SK-N-MC (cell line): ENCODE measurements around the gene SPINK8.

Experiments used
- DNase-seq: peaks from one replicate; pipeline ENCODE4 v3.0.0-alpha.2; 2011; ENCODE audit warnings: low read depth, low spot score
- H3K27ac ChIP-seq: fragments of 200-600 bp; sonication (generic); 2 replicates; pipeline ENCODE4 v1.5.1; 2016; ENCODE audit warnings: mixed run types
- H3K36me3 ChIP-seq: fragments of 200-600 bp; sonication (generic); 2 replicates; pipeline ENCODE4 v1.6.1; 2017; ENCODE audit warnings: antibody characterized with exemption, low read length, mixed read lengths; ENCODE audit not compliant: insufficient read depth
- H3K4me3 ChIP-seq: fragments of 200-600 bp; sonication (generic); 2 replicates; pipeline ENCODE4 v1.5.1; 2016
- H3K9ac ChIP-seq: fragments of 200-600 bp; sonication (generic); 2 replicates; pipeline ENCODE4 v1.8.0; 2017; ENCODE audit warnings: mixed run types, mixed read lengths; ENCODE audit not compliant: insufficient read length
- H3K9me3 ChIP-seq: fragments of 200-600 bp; sonication (generic); 2 replicates; pipeline ENCODE4 v1.6.1; 2017; ENCODE audit warnings: low read depth, mild to moderate bottlenecking, antibody characterized with exemption, low read length, moderate library complexity, mixed read lengths
- EZH2 ChIP-seq: fragments of 200-600 bp; sonication (generic); IDR thresholded peaks from one replicate; pipeline ENCODE4 v1.6.1; 2017; ENCODE audit warnings: antibody characterized with exemption
- FOXP2 ChIP-seq: optimal IDR thresholded peaks from 2 replicates; pipeline ENCODE3; 2011; ENCODE audit warnings: mild to moderate bottlenecking, moderate library complexity; ENCODE audit not compliant: insufficient read depth; ENCODE audit errors: extremely low read length, control extremely low read depth
- POLR2AphosphoS5 ChIP-seq: IDR thresholded peaks from 2 replicates; pipeline ENCODE4 v1.6.1; 2012; ENCODE audit warnings: mild to moderate bottlenecking, low read depth, low read length, borderline replicate concordance

The SPINK8 gene

DNA sequence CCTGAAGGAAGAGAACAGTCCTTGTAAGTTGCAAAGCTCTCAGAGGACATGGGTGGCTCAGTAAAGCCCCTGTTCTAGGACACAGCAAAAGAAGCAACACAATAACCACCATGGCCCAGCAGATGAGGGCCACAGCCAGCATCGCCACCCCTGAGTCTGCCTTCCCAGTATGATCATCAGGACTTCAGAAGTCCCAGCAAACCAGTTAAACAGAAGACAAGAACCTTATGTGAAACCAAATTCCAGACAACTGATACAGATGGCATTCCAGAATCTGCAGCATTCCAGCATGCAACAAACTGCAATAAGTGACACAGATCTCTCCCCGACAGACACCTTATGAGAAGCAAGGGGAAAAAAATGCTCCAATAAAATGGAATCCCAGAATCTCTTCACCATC lies 30.4 kb downstream of the SPINK8 start:
- H3K9me3 ChIP-seq = no peaks in the 10 kb centered on the region
- H3K27ac ChIP-seq = no peak overlapping the region
- no peaks in the 10 kb centered on the region for H3K36me3 ChIP-seq
- no peak for DNase-seq
- TF ChIP-seq FOXP2 = no peak
- no peak for TF ChIP-seq EZH2
- TF ChIP-seq POLR2AphosphoS5 = no peak; the same call in 1 of the 2 replicates
- no peak overlapping the region for H3K9ac ChIP-seq
- H3K4me3 ChIP-seq = no peak overlapping the region

DNA sequence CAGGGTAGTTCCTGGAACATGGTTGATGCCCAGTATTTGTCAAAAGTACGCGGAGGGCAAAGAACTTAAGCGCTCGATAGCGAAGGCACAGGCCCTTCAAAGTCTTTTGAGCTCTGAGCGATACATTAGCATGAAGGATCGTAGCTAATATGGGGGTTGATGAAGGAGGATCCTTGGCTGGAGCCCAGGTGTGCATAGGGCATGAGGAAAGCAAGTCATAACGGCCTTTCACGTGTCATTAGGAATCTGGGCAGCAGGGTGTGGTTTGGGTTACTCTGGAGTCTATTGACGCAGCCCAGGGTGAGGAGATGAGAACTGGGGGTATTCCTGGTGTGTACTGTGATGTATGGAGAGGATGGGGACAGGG lies 31.7 kb downstream of the SPINK8 start:
- H3K27ac ChIP-seq = peak overlapping the region; percentile 74; the same call in 1 of the 2 replicates
- no peak for TF ChIP-seq EZH2
- TF ChIP-seq FOXP2 = no peak
- no peak for TF ChIP-seq POLR2AphosphoS5
- H3K9ac ChIP-seq = peak overlapping the region; percentile 87
- peak overlapping the region; percentile 84 for H3K4me3 ChIP-seq
- no peaks in the 10 kb centered on the region for H3K9me3 ChIP-seq
- H3K36me3 ChIP-seq = no peaks in the 10 kb centered on the region
- DNase-seq = no peak

DNA sequence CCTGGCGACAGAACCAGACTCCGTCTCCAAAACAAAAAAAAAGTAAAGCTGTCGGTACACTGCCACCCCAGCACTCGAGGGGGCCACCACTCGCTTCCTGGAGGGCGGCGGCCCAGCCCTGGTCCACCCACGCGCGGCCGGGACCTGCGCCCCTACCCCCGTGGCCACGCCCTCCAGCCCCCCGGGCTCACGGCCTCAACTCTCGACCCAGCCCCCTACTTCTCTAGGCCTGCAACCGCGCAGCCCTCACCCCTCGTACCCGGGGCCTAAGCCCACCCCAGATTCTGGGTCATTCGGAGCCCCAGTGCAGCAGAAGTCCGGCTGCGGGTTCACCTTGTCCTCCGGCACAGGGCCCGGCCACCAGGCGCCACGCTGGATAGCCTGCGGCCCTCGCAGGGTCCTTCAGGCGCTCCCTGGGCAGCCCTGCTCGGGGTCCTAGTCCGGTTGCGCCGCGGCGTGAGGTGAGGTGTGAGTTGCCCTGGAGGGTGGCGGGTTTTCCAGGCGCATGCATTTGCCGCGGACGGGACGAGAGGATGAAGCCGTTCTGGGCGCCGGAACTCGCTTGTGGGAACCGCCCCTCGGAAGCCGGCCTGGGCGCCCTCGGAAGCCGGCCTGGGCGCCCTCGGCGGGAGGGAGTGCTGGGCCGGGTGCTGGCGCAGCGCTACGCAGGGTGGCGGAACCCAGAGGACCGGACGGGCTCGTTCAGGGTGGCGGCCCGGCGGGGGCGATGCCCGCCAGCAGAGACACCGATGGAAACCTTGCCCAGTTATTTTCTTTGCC lies 32.3 kb downstream of the SPINK8 start, which contains the start of gene NME6:
Gene NME6, minus strand, starts transcription at position 348 of the 780 bp plus-strand sequence.
- Histone ChIP-seq H3K27ac (peak within 1 kb of the TSS; percentile 74), H3K9ac (peak within 1 kb of the TSS; percentile 87)
- DNase-seq = peak; percentile 10

DNA sequence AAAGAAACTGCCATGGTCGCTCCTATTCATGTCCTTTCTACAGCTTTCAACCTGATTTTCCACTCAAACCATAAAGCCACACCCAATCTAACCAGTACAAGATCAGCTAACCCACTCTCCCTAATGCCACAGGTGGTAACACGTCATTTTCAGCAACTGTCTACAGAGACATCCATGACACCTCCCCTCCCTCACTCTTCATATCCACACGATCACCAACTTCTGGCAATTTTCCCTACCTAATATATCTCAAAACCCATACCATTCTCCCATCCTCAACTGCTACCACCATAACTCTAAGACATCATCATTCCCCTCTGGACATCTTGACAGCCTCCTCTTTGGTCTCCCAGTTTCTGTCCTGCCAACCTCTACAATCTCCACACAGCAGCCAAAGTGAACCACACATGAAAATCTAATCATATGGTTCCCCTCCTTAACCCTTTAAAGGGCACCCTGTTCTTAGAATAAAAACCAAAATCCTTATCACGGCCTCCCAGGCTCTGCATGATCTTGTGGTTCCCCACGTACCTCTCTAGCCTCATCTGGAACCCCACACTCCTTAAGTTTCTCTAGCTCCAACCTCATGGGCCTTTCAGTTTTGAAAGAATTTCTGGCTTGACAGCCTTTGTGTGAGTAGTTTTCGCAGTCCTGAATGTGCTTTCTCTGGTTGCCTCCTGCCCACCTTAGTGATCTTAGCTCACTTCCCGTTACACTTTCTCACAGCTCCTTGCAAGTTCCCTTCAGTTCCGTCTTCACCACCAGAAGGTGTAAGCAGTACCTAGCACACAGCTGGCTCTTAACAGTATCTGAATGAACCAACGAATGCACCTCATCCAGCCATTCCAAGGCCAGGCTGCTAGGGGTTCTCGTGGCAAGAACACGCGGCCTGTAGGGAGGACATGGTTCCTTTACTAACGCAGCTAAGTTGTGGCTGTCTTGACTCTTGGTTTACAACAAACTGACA lies 33.4 kb downstream of the SPINK8 start:
- no peak for TF ChIP-seq POLR2AphosphoS5
- no peak for TF ChIP-seq EZH2
- TF ChIP-seq FOXP2 = no peak
- peak overlapping the region; percentile 84 for H3K4me3 ChIP-seq
- no peak overlapping the region for H3K27ac ChIP-seq
- H3K36me3 ChIP-seq = no peaks in the 10 kb centered on the region
- no peaks in the 10 kb centered on the region for H3K9me3 ChIP-seq
- DNase-seq = no peak
- peak overlapping the region; percentile 87 for H3K9ac ChIP-seq

More for the DNA sequence above, 32.3 kb downstream of the SPINK8 start, which contains the start of gene NME6:
- Histone ChIP-seq H3K36me3 (no peaks in the 10 kb centered on the region), H3K4me3 (peak within 1 kb of the TSS; percentile 84), H3K9me3 (no peaks in the 10 kb centered on the region)
- TF ChIP-seq EZH2 = no peak
- TF ChIP-seq POLR2AphosphoS5 = peak; percentile 89
- no peak for TF ChIP-seq FOXP2

DNA sequence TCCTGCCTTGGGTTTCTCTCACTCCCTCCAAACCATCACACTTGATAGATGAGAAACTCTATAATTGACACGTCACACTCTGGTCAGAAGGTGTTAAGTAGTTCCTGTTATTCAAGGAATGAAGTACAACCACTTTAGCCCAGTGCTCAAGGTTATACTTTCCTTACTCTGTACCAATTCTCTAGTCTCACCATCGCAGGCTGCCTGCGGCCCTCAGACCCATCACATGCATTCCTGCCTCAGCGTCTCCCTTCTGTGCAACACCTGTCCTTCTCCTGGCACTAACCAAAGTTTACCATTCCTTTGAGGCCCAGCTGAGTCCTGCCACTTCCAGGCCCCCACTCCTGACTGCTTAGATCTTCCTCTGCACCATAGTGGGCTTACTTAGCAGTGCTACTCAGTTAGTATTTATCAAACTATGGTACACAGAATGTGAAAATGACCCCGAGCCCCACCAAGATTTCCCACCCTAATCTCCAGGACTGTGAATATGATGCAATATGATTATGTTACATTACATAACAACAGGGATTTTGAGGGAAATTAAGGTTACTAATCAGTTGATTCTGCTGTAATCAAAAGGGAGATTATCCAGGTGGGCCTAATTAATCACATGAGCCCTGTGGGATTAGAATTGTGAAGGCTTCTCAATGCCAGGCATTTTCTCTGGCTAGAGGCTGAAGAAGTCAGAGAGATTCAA lies 36.2 kb downstream of the SPINK8 start:
- no peaks in the 10 kb centered on the region for H3K36me3 ChIP-seq
- no peak for TF ChIP-seq EZH2
- TF ChIP-seq POLR2AphosphoS5 = no peak
- no peak for TF ChIP-seq FOXP2
- H3K9ac ChIP-seq = no peak overlapping the region
- DNase-seq = no peak
- no peak overlapping the region for H3K27ac ChIP-seq
- no peak overlapping the region for H3K4me3 ChIP-seq
- H3K9me3 ChIP-seq = no peaks in the 10 kb centered on the region

DNA sequence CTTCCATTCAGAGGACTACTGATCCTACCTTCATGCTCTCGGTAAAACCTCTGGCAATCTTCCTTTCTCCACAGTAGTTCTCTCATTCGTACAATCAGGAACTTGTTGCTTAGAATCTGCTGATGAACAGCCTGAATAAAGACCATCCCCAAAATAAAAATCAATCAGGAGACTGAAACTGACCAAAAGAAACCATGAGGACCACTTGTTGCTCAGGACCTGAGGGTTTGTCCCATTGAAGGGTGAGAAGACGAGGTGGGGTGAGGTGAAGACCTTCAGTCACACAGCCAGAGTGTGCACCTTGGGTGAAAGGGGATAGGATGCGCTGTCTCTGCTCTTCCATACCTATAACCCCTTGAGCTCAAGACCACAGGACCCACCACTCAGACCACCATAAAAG lies 36.8 kb downstream of the SPINK8 start:
- H3K4me3 ChIP-seq = no peak overlapping the region
- no peak overlapping the region for H3K27ac ChIP-seq
- no peaks in the 10 kb centered on the region for H3K36me3 ChIP-seq
- H3K9ac ChIP-seq = no peak overlapping the region
- TF ChIP-seq EZH2 (no peak), POLR2AphosphoS5 (no peak), FOXP2 (no peak)
- no peak for DNase-seq
- no peaks in the 10 kb centered on the region for H3K9me3 ChIP-seq

DNA sequence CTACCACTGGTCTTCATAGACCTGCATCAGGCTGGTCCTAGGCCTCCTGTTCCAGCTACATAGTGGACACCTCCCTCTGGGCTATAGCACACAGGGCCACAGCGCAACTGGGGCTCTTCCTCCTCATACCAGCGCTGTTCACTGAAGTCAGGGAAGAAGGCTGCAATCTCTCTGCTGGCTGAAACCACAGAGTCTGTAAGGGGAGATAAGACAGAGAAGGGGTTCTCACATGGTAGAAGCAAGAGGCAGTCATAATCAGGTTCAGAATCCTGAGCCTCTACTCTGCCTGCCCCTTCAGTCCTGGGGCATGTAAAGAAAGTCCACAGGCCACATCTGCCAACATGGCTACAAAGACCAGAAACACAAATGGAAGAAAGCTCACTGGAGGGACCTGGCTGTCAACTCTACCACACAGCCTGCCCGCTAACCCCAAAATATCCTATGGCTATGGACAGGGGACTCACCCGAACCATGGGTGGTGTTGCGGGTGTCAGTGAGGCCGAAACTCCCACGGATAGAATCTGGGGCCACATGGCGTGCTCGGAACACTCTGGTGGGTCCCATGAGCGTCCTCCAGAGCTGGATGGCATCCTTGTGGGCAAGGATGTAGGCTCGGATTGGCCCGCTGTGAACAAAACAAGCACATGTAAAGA lies 38.7 kb downstream of the SPINK8 start:
- no peak overlapping the region for H3K9ac ChIP-seq
- H3K4me3 ChIP-seq = no peak overlapping the region
- no peaks in the 10 kb centered on the region for H3K36me3 ChIP-seq
- H3K27ac ChIP-seq = no peak overlapping the region
- H3K9me3 ChIP-seq = no peaks in the 10 kb centered on the region
- no peak for DNase-seq
- TF ChIP-seq FOXP2 = no peak
- TF ChIP-seq POLR2AphosphoS5 = no peak
- TF ChIP-seq EZH2 = no peak

DNA sequence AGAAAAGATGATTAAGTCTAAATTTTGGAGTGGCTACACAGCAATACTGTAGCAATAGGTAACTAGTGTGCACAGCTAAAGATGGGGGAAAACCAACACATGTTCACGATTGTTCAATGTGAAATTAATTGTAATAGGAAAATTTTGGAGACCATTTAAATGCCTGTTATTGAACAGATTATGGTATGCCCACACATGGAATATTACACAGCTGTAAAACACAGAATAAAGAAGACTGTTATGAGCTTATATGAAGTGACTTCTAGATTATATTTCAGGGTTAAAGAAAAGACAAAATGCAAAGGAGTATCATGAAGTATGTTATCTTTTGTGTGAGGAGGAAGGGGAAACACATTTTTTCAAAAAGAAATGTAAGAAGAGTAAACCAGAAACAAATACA lies 43.8 kb downstream of the SPINK8 start:
- no peak overlapping the region for H3K27ac ChIP-seq
- DNase-seq = no peak
- no peaks in the 10 kb centered on the region for H3K9me3 ChIP-seq
- H3K9ac ChIP-seq = no peak overlapping the region
- H3K4me3 ChIP-seq = no peak overlapping the region
- TF ChIP-seq POLR2AphosphoS5 = no peak
- TF ChIP-seq FOXP2 = no peak
- no peak for TF ChIP-seq EZH2
- no peaks in the 10 kb centered on the region for H3K36me3 ChIP-seq
